Measurements from ENCODE around the gene VPS26A. TPM values are rescaled to one million over a fixed set of nuclear protein-coding genes. Genes with fewer than 3 reads are reported as not detected.

The VPS26A gene
- polyA plus RNA-seq = 10 to 100 TPM; 43.8 to 70.1 (median 57.7) TPM

- peak; percentile 99 for DNase-seq
- Mint-ChIP-seq H3K27me3 (ENCODE audit: low read depth in 3 of 3) (peaks cover 10 to 20% (median 14%) of the 10 kb centered on the region in 3 donors), H3K36me3 (no peaks in the 10 kb centered on the region), H3K4me1 (peaks cover 33 to 39% of the 10 kb centered on the region in 2 donors), H3K4me3 (peak within 1 kb of the TSS; percentile 91 to 99 (median 94)), H3K9me3 (no peaks in the 10 kb centered on the region), H3K27ac (peak within 1 kb of the TSS; percentile 96 to 97 (median 97))
These were observed at the start of gene VPS26A for GRCh38 chr10:69123747-69124562. TSS of gene VPS26A (plus strand) at chr10:69124178. CDS start at chr10:69124278, 100 bp downstream.

GRCh38 chr10:69074532-69074931, 49.4 kb upstream of the VPS26A start:
- Mint-ChIP-seq H3K9me3 (no peaks in the 10 kb centered on the region), H3K4me1 (peaks cover 14 to 18% of the 10 kb centered on the region in 2 donors), H3K4me3 (no peak overlapping the region), H3K27me3 (ENCODE audit: low read depth in 3 of 3) (peaks cover 0 to 3% (median 2%) of the 10 kb centered on the region in 3 donors), H3K27ac (no peak overlapping the region), H3K36me3 (no peaks in the 10 kb centered on the region)
- DNase-seq = no peak

- Mint-ChIP-seq H3K4me1 (peaks cover 14 to 18% of the 10 kb centered on the region in 2 donors), H3K27ac (no peak overlapping the region), H3K36me3 (no peaks in the 10 kb centered on the region), H3K9me3 (no peaks in the 10 kb centered on the region), H3K27me3 (ENCODE audit: low read depth in 3 of 3) (peaks cover 0 to 3% (median 2%) of the 10 kb centered on the region in 3 donors), H3K4me3 (no peak overlapping the region)
- no peak for DNase-seq
These were observed 48.5 kb upstream of the VPS26A start for GRCh38 chr10:69075431-69075830.

GRCh38 chr10:69078311-69078710, 45.7 kb upstream of the VPS26A start:
- H3K9me3 Mint-ChIP-seq = no peaks in the 10 kb centered on the region

GRCh38 chr10:69080226-69080625, 43.8 kb upstream of the VPS26A start:
- Mint-ChIP-seq H3K27ac (peak overlapping the region in 2 of 6 donors; percentile 7 to 37), H3K4me3 (no peak overlapping the region)

More at GRCh38 chr10:69078311-69078710, 45.7 kb upstream of the VPS26A start:
- Mint-ChIP-seq H3K4me1 (peaks cover 8 to 10% of the 10 kb centered on the region in 2 donors), H3K4me3 (no peak overlapping the region), H3K36me3 (no peaks in the 10 kb centered on the region), H3K27me3 (ENCODE audit: low read depth in 3 of 3) (peaks cover 0 to 4% (median under 1%) of the 10 kb centered on the region in 3 donors), H3K27ac (no peak overlapping the region)
- DNase-seq = no peak

GRCh38 chr10:69086001-69086509, 37.9 kb upstream of the VPS26A start:
- Mint-ChIP-seq H3K9me3 (no peaks in the 10 kb centered on the region), H3K36me3 (peaks cover 2 to 11% (median 6%) of the 10 kb centered on the region in 3 donors), H3K4me1 (peaks cover 40 to 48% of the 10 kb centered on the region in 2 donors), H3K27ac (peak overlapping the region; percentile 88 to 97 (median 92)), H3K27me3 (ENCODE audit: low read depth in 3 of 3) (peaks cover 33 to 36% (median 35%) of the 10 kb centered on the region in 3 donors), H3K4me3 (peak overlapping the region; percentile 49 to 77 (median 72))
- DNase-seq = no peak

More at GRCh38 chr10:69080226-69080625, 43.8 kb upstream of the VPS26A start:
- peaks cover 0 to 4% (median 0%) of the 10 kb centered on the region in 3 donors for H3K27me3 Mint-ChIP-seq (ENCODE audit: low read depth in 3 of 3)
- no peaks in the 10 kb centered on the region for H3K9me3 Mint-ChIP-seq
- H3K36me3 Mint-ChIP-seq = no peaks in the 10 kb centered on the region
- no peak for DNase-seq
- peaks cover under 1 to 3% of the 10 kb centered on the region in 2 donors for H3K4me1 Mint-ChIP-seq

GRCh38 chr10:69087590-69088470, 36.1 kb upstream of the VPS26A start, which contains the start of gene SRGN:
TSS of gene SRGN (plus strand) at chr10:69088103. CDS start at chr10:69088158, 55 bp downstream.
- peaks cover 5 to 14% (median 11%) of the 10 kb centered on the region in 3 donors for H3K36me3 Mint-ChIP-seq
- H3K27ac Mint-ChIP-seq = peak within 1 kb of the TSS; percentile 96 to 100 (median 98)
- H3K4me3 Mint-ChIP-seq = peak within 1 kb of the TSS; percentile 91 to 97 (median 95)
- H3K9me3 Mint-ChIP-seq = no peaks in the 10 kb centered on the region
- peaks cover 57 to 64% of the 10 kb centered on the region in 2 donors for H3K4me1 Mint-ChIP-seq
- H3K27me3 Mint-ChIP-seq (ENCODE audit: low read depth in 3 of 3) = peaks cover 44 to 49% (median 46%) of the 10 kb centered on the region in 3 donors
- peak; percentile 87 to 92 (median 90) for DNase-seq

GRCh38 chr10:69088471-69088769, 35.6 kb upstream of the VPS26A start:
- peak overlapping the region; percentile 91 to 97 (median 95) for H3K4me3 Mint-ChIP-seq
- peaks cover 45 to 54% (median 52%) of the 10 kb centered on the region in 3 donors for H3K27me3 Mint-ChIP-seq (ENCODE audit: low read depth in 3 of 3)
- DNase-seq = peak; percentile 52 to 61 (median 58)
- peaks cover 5 to 14% (median 11%) of the 10 kb centered on the region in 3 donors for H3K36me3 Mint-ChIP-seq
- H3K27ac Mint-ChIP-seq = peak overlapping the region; percentile 96 to 100 (median 98)
- H3K9me3 Mint-ChIP-seq = no peaks in the 10 kb centered on the region
- peaks cover 63 to 70% of the 10 kb centered on the region in 2 donors for H3K4me1 Mint-ChIP-seq

GRCh38 chr10:69088801-69089501, 35.0 kb upstream of the VPS26A start:
- Mint-ChIP-seq H3K27ac (peak overlapping the region; percentile 96 to 100 (median 98)), H3K9me3 (no peaks in the 10 kb centered on the region), H3K4me1 (peaks cover 68 to 76% of the 10 kb centered on the region in 2 donors), H3K36me3 (peaks cover 5 to 14% (median 11%) of the 10 kb centered on the region in 3 donors), H3K4me3 (peak overlapping the region; percentile 91 to 97 (median 95)), H3K27me3 (ENCODE audit: low read depth in 3 of 3) (peaks cover 45 to 56% (median 54%) of the 10 kb centered on the region in 3 donors)
- peak; percentile 83 to 88 (median 87) for DNase-seq

GRCh38 chr10:69089638-69090599, 34.1 kb upstream of the VPS26A start:
- Mint-ChIP-seq H3K36me3 (peaks cover 5 to 14% (median 11%) of the 10 kb centered on the region in 3 donors), H3K4me1 (peaks cover 74 to 85% of the 10 kb centered on the region in 2 donors), H3K4me3 (peak overlapping the region; percentile 91 to 97 (median 95)), H3K9me3 (no peaks in the 10 kb centered on the region), H3K27me3 (ENCODE audit: low read depth in 3 of 3) (peaks cover 45 to 56% (median 54%) of the 10 kb centered on the region in 3 donors), H3K27ac (peak overlapping the region; percentile 96 to 100 (median 98))
- peak; percentile 91 to 93 (median 92) for DNase-seq

- DNase-seq = no peak
- peaks cover 75 to 88% of the 10 kb centered on the region in 2 donors for H3K4me1 Mint-ChIP-seq
- H3K27ac Mint-ChIP-seq = peak overlapping the region; percentile 96 to 100 (median 98)
These were observed 33.3 kb upstream of the VPS26A start for GRCh38 chr10:69090685-69091084.

More at GRCh38 chr10:69090685-69091084, 33.3 kb upstream of the VPS26A start:
- peaks cover 7 to 14% (median 11%) of the 10 kb centered on the region in 3 donors for H3K36me3 Mint-ChIP-seq
- peak overlapping the region; percentile 91 to 97 (median 95) for H3K4me3 Mint-ChIP-seq
- no peaks in the 10 kb centered on the region for H3K9me3 Mint-ChIP-seq
- H3K27me3 Mint-ChIP-seq (ENCODE audit: low read depth in 3 of 3) = peaks cover 47 to 58% (median 54%) of the 10 kb centered on the region in 3 donors
